Astrocyte (in vitro differentiated cells and primary cell): Measurements from ENCODE around the gene PTGFRN.

ENCODE experiments used
- CTCF ChIP-seq: IDR thresholded peaks from 2 replicates; pipeline ENCODE4 v1.5.1; 2011; ENCODE audit warnings: low read depth, mild to moderate bottlenecking, inconsistent platforms, low read length, moderate library complexity; ENCODE audit not compliant: insufficient read depth
- EZH2 ChIP-seq: IDR thresholded peaks from 2 replicates; pipeline ENCODE4 v1.6.1; 2012; ENCODE audit warnings: mild to moderate bottlenecking, low read length, inconsistent platforms; ENCODE audit not compliant: insufficient read depth

- TF ChIP-seq EZH2 = no peak
- no peak for TF ChIP-seq CTCF
These were observed 36.3 kb downstream of the PTGFRN start for GRCh38 chr1:116945996-116946395.
